K562 (cell line): ENCODE measurements around the gene AOC3. TPM values are rescaled to one million over a fixed set of nuclear protein-coding genes. Genes with fewer than 3 reads are reported as not detected.

ENCODE experiments used
- CBFA2T2 ChIP-seq: fragments of 450-650 bp; conservative IDR thresholded peaks from 2 replicates; pipeline ENCODE4 v1.6.1; 2017; ENCODE audit warnings: mild to moderate bottlenecking
- CBFA2T3 ChIP-seq: fragments of 450-650 bp; IDR thresholded peaks from 2 replicates; pipeline ENCODE4 v1.6.1; 2017
- HDAC8 ChIP-seq: fragments of 450-650 bp; IDR thresholded peaks from 2 replicates; pipeline ENCODE4 v1.6.1; 2016; ENCODE audit warnings: mild to moderate bottlenecking, missing genetic modification characterization, moderate library complexity, missing compliant biosample characterization
- HIVEP1 ChIP-seq: fragments of 250-450 bp; sonication (Bioruptor Pico); IDR thresholded peaks from 2 replicates; pipeline ENCODE4 v1.4.0; 2020; ENCODE audit warnings: mild to moderate bottlenecking
- KDM5B ChIP-seq: fragments of 200-600 bp; sonication (generic); IDR thresholded peaks from 2 replicates; pipeline ENCODE4 v1.6.1; 2012; ENCODE audit warnings: low read depth, mild to moderate bottlenecking, moderate library complexity, low read length, control low read depth, inconsistent platforms; ENCODE audit not compliant: insufficient replicate concordance
- KLF13 ChIP-seq: fragments of 450-650 bp; IDR thresholded peaks from 2 replicates; pipeline ENCODE4 v1.6.1; 2016; ENCODE audit warnings: missing genetic modification characterization, low read depth, mild to moderate bottlenecking, missing compliant biosample characterization, moderate library complexity, borderline replicate concordance
- MTA1 ChIP-seq: fragments of 450-650 bp; IDR thresholded peaks from 2 replicates; pipeline ENCODE4 v1.6.1; 2017; ENCODE audit warnings: borderline replicate concordance
- NONO ChIP-seq, 2 experiments: fragments of 200-400 bp in 1 of 2; fragments of 450-650 bp in 1 of 2; formaldehyde crosslinking in 1 of 2; IDR thresholded peaks; 2 replicates each; pipeline ENCODE4 v1.6.1; 2017; ENCODE audit warnings: low read depth in 2 of 2, mild to moderate bottlenecking in 2 of 2, moderate library complexity in 2 of 2, low read length in 1 of 2
- NR2C1 ChIP-seq, 2 experiments: fragments of 450-650 bp; IDR thresholded peaks; 2 replicates each; pipeline ENCODE4 v1.6.1; 2017; ENCODE audit warnings: mild to moderate bottlenecking in 2 of 2, antibody characterized with exemption in 1 of 2, inconsistent platforms in 1 of 2, missing compliant biosample characterization in 1 of 2, missing genetic modification characterization in 1 of 2
- ZC3H11A ChIP-seq: IDR thresholded peaks from 2 replicates; pipeline ENCODE4 v1.6.1; 2012; ENCODE audit warnings: low read depth, low read length, improper control_type of control experiment
- ZNF408 ChIP-seq: fragments of 250-450 bp; sonication (Bioruptor Pico); IDR thresholded peaks from 2 replicates; pipeline ENCODE4 v1.4.0; 2020; ENCODE audit warnings: low read depth, mild to moderate bottlenecking, moderate library complexity
- ZNF75A ChIP-seq: fragments of 450-650 bp; formaldehyde crosslinking; IDR thresholded peaks from 2 replicates; pipeline ENCODE4 v1.4.0; 2020; ENCODE audit warnings: mild to moderate bottlenecking
- ZNF77 ChIP-seq: fragments of 250-450 bp; sonication (Bioruptor Pico); IDR thresholded peaks from 2 replicates; pipeline ENCODE4 v1.5.0; 2020
- polyA plus RNA-seq, 8 experiments: library from polyadenylated mRNA; depleted of rRNA in 4 of 8; stranded (reverse) in 5 of 8; unstranded in 3 of 8; fragments of >200 nt; fragmentation: Nextera tagmentation in 2 of 8; fragmentation: Illumina TruSeq in 1 of 8; extraction: Ambion mirVana in 2 of 8; extraction: Trizol in 1 of 8; gene quantifications; 2 replicates each; pipeline versions ENCODE4 v1.2.1 to v1.2.3, GENCODE V29; 2011 to 2014; ENCODE audit warnings: inconsistent platforms in 1 of 8, missing spikeins in 1 of 8
- total RNA-seq, 7 experiments: library from RNA; depleted of rRNA in 6 of 7; stranded (reverse); fragments of >200 nt in 6 of 7; fragmentation: Illumina TruSeq in 2 of 7; extraction: Trizol in 2 of 7; gene quantifications; 2 replicates each; pipeline versions ENCODE4 v1.2.1 to v1.2.3, GENCODE V29; 2011 to 2021; ENCODE audit warnings: low replicate concordance in 1 of 7
- TF ChIP-seq, protein P1 (sequence below), 2 experiments: fragments of 450-650 bp in 1 of 2; sonication (generic) in 1 of 2; formaldehyde crosslinking in 1 of 2; IDR thresholded peaks; 2 replicates each; pipeline versions ENCODE4 v1.7.1 to v1.9.0; 2016 to 2022; ENCODE audit warnings: inconsistent platforms in 1 of 2, mild to moderate bottlenecking in 1 of 2, missing genetic modification reagents in 1 of 2
- TF ChIP-seq, protein P2 (sequence below): IDR thresholded peaks from 2 replicates; pipeline ENCODE4 v1.6.1; 2014; ENCODE audit warnings: antibody characterized with exemption

AOC3 gene
- total and polyA plus RNA-seq, 9 of the 15 experiments (the other 6 are each of a cell fraction or from before 2014, with no cell fraction given) = 0.09 to 0.42 (median 0.22) TPM; not detected in 3

DNA sequence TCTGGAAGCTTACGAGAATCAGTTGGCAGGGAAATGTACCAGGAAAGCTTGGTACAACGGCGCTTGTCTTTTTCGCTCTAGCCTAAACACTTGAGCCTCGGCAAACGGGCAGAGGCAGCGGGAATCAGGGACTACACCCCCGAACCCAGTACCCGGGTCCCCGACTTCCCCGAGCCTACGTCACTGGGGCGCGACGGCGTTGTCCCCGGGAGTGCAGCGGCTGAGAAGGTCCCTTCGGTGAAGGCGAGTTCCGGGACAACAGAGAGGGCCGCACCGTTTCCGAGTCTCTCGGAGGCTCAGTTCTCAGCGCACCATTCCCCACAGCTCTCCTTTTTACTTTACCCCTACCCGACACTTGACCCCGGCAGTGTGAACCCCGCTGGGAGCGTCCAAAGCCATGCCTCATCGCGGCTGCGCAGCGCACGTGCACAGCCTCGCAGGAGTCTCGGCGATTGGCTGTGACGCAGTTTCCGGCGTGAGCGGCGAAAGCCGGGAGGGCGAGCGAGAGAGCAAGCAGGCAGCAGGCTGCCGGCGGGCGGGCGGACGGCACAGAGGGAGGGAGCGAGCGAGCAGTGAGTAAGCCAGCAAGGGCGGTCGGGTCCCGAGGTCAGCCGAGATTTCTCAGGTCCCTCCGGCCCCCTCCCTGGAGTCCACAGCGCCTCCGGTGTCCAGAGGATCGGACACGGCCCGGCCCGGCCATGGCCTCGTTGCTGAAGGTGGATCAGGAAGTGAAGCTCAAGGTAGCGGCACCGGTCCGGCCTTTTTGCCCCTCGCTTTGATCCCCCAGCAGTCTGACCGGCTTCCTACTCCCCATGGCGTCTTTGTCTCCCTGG lies 17.8 kb upstream of the AOC3 start, which contains the start of gene PSME3 (continued):
- TF ChIP-seq, protein P1, sequence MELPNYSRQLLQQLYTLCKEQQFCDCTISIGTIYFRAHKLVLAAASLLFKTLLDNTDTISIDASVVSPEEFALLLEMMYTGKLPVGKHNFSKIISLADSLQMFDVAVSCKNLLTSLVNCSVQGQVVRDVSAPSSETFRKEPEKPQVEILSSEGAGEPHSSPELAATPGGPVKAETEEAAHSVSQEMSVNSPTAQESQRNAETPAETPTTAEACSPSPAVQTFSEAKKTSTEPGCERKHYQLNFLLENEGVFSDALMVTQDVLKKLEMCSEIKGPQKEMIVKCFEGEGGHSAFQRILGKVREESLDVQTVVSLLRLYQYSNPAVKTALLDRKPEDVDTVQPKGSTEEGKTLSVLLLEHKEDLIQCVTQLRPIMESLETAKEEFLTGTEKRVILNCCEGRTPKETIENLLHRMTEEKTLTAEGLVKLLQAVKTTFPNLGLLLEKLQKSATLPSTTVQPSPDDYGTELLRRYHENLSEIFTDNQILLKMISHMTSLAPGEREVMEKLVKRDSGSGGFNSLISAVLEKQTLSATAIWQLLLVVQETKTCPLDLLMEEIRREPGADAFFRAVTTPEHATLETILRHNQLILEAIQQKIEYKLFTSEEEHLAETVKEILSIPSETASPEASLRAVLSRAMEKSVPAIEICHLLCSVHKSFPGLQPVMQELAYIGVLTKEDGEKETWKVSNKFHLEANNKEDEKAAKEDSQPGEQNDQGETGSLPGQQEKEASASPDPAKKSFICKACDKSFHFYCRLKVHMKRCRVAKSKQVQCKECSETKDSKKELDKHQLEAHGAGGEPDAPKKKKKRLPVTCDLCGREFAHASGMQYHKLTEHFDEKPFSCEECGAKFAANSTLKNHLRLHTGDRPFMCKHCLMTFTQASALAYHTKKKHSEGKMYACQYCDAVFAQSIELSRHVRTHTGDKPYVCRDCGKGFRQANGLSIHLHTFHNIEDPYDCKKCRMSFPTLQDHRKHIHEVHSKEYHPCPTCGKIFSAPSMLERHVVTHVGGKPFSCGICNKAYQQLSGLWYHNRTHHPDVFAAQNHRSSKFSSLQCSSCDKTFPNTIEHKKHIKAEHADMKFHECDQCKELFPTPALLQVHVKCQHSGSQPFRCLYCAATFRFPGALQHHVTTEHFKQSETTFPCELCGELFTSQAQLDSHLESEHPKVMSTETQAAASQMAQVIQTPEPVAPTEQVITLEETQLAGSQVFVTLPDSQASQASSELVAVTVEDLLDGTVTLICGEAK (IDR thresholded peaks at IDR 0.05) = peak; percentile 97
- TF ChIP-seq, protein P1 (CRISPR knock-in tag; IDR thresholded peaks at IDR 0.05) = no peak
- no peak for TF ChIP-seq ZC3H11A
- TF ChIP-seq ZNF75A = no peak
- TF ChIP-seq NONO (IDR thresholded peaks at IDR 0.05; ENCODE audit: low read depth in 2 of 2, low read length in 1 of 2) = no peak
- TF ChIP-seq KDM5B = peak; percentile 64
- TF ChIP-seq MTA1 = peak; percentile 99
- no peak for TF ChIP-seq HIVEP1
- no peak for TF ChIP-seq KLF13 (tag)
- TF ChIP-seq ZNF408 = no peak
- TF ChIP-seq, protein P2, sequence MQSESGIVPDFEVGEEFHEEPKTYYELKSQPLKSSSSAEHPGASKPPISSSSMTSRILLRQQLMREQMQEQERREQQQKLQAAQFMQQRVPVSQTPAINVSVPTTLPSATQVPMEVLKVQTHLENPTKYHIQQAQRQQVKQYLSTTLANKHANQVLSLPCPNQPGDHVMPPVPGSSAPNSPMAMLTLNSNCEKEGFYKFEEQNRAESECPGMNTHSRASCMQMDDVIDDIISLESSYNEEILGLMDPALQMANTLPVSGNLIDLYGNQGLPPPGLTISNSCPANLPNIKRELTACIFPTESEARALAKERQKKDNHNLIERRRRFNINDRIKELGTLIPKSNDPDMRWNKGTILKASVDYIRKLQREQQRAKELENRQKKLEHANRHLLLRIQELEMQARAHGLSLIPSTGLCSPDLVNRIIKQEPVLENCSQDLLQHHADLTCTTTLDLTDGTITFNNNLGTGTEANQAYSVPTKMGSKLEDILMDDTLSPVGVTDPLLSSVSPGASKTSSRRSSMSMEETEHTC = no peak
- TF ChIP-seq HDAC8 = peak; percentile 64; the same call in 1 of the 2 replicates
- no peak for TF ChIP-seq ZNF77 (CRISPR knock-in tag)
- TF ChIP-seq NR2C1 (IDR thresholded peaks at IDR 0.05) = peak; percentile 84
- peak; percentile 78 for TF ChIP-seq NR2C1 (tag; IDR thresholded peaks at IDR 0.05)
- TF ChIP-seq CBFA2T2 = no peak; the same call in 1 of the 2 replicates
- 0 out of 2 replicates have a peak, but pooled peaks have one; percentile 9 for TF ChIP-seq CBFA2T3
